ENCODE results near the gene TCFL5.

GRCh38 chr20:62805711-62806382 lies 55.8 kb downstream of the TCFL5 start:
- TF ChIP-seq CTCF (conservative IDR thresholded peaks at IDR 0.05; ENCODE audit: low read length) (no peak), EZH2phosphoT487 (IDR thresholded peaks at IDR 0.05; ENCODE audit: borderline replicate concordance) (no peak)
